HepG2 (cell line): Measurements from ENCODE around the gene ACTN1. TPM values are rescaled to one million over a fixed set of nuclear protein-coding genes. Genes with fewer than 3 reads are reported as not detected.

Source experiments
- ARHGAP35 ChIP-seq: sonication (generic); formaldehyde crosslinking; IDR thresholded peaks from 2 replicates; pipeline ENCODE4 v1.9.0; 2022; ENCODE audit warnings: mild to moderate bottlenecking, inconsistent platforms, moderate library complexity, missing genetic modification reagents, borderline replicate concordance
- CBX5 ChIP-seq: sonication (generic); formaldehyde crosslinking; IDR thresholded peaks from 2 replicates; pipeline ENCODE4 v1.4.0; 2020; ENCODE audit warnings: missing genetic modification reagents, borderline replicate concordance
- DNMT3B ChIP-seq: conservative IDR thresholded peaks from 2 replicates; pipeline ENCODE4 v1.6.1; 2016; ENCODE audit warnings: missing biosample characterization, control low read depth
- ISX ChIP-seq: sonication (generic); formaldehyde crosslinking; conservative IDR thresholded peaks from 2 replicates; pipeline ENCODE4 v1.5.0; 2020; ENCODE audit warnings: missing genetic modification reagents
- ZNF460 ChIP-seq: sonication (generic); formaldehyde crosslinking; IDR thresholded peaks from 2 replicates; pipeline ENCODE4 v1.5.1; 2020; ENCODE audit warnings: missing genetic modification reagents, mild to moderate bottlenecking, borderline replicate concordance
- ZNF598 ChIP-seq: sonication (generic); formaldehyde crosslinking; IDR thresholded peaks from 2 replicates; pipeline ENCODE4 v1.5.1; 2020; ENCODE audit warnings: mild to moderate bottlenecking, missing genetic modification reagents, borderline replicate concordance
- ZNF83 ChIP-seq: sonication (generic); formaldehyde crosslinking; IDR thresholded peaks from 2 replicates; pipeline ENCODE4 v1.4.0; 2020; ENCODE audit warnings: missing genetic modification reagents, mild to moderate bottlenecking, borderline replicate concordance
- polyA plus RNA-seq, 8 experiments: library from polyadenylated mRNA; depleted of rRNA in 3 of 8; stranded (reverse) in 7 of 8; unstranded in 1 of 8; fragments of >200 nt; fragmentation: Illumina TruSeq in 4 of 8; extraction: Trizol in 4 of 8; gene quantifications; 2 replicates each; pipeline versions ENCODE4 v1.2.1 to v1.2.3, GENCODE V29; 2011 to 2016; ENCODE audit warnings: low read depth in 4 of 8, missing spikeins in 1 of 8, mixed read lengths in 1 of 8; ENCODE audit not compliant: insufficient read depth in 1 of 8
- total RNA-seq, 5 experiments: library from RNA; depleted of rRNA; stranded (reverse); fragments of >200 nt; fragmentation: Illumina TruSeq; extraction: Trizol; gene quantifications; 2 replicates each; pipeline ENCODE4 v1.2.3, GENCODE V29; 2016; ENCODE audit warnings: low read depth in 1 of 5
- TF ChIP-seq, protein P1 (sequence below): sonication (generic); formaldehyde crosslinking; conservative IDR thresholded peaks from 2 replicates; pipeline ENCODE4 v1.4.0; 2020; ENCODE audit warnings: missing genetic modification reagents
- TF ChIP-seq, protein P2 (sequence below): sonication (generic); formaldehyde crosslinking; IDR thresholded peaks from 2 replicates; pipeline ENCODE4 v1.4.0; 2020; ENCODE audit warnings: missing genetic modification reagents
- TF ChIP-seq, protein P3 (sequence below): sonication (generic); formaldehyde crosslinking; IDR thresholded peaks from 2 replicates; pipeline ENCODE4 v1.5.0; 2020; ENCODE audit warnings: missing genetic modification reagents
- TF ChIP-seq, protein P4 (sequence below), 2 experiments: IDR thresholded peaks; 2 replicates each; pipeline ENCODE4 v1.6.1; 2011 to 2012; ENCODE audit warnings: low read length in 2 of 2, borderline replicate concordance in 1 of 2, low read depth in 1 of 2, mild to moderate bottlenecking in 1 of 2, moderate library complexity in 1 of 2
- TF ChIP-seq, protein P5 (sequence below): sonication (generic); formaldehyde crosslinking; IDR thresholded peaks from 2 replicates; pipeline ENCODE4 v1.9.0; 2021; ENCODE audit warnings: mild to moderate bottlenecking, missing genetic modification reagents

Gene ACTN1
- total and polyA plus RNA-seq, 2 of the 13 experiments (the other 11 are each of a cell fraction or from before 2014, with no cell fraction given): 58.6 to 162 TPM

DNA sequence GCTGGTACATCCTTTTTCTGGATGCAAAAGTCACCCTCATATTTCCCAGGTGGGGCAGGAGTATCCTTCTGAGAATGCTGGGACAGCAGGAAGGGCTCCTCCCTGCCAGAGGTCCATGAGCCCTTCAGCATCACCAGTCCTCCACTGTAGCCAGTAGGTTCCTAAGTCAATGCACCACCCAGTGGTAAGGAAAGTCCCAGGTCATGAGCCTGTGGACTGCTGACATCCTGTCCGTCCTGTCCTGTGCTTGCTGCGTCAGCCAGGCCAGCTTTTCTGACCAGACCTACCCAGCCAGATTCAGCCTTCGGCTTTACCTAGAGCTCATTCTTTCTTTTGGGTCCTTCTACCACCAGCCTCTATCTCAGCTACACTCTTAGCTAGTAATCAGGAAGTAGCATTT, 23.0 kb upstream of the ACTN1 start (continued):
- TF ChIP-seq ZNF598: no peak
- no peak for TF ChIP-seq DNMT3B (CRISPR knock-in tag)
- TF ChIP-seq ZNF83 (CRISPR knock-in tag): no peak
- TF ChIP-seq, protein P1, sequence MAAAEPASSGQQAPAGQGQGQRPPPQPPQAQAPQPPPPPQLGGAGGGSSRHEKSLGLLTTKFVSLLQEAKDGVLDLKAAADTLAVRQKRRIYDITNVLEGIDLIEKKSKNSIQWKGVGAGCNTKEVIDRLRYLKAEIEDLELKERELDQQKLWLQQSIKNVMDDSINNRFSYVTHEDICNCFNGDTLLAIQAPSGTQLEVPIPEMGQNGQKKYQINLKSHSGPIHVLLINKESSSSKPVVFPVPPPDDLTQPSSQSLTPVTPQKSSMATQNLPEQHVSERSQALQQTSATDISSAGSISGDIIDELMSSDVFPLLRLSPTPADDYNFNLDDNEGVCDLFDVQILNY: no peak
- peak; percentile 40; the same call in 1 of the 2 replicates for TF ChIP-seq CBX5
- TF ChIP-seq, protein P2, sequence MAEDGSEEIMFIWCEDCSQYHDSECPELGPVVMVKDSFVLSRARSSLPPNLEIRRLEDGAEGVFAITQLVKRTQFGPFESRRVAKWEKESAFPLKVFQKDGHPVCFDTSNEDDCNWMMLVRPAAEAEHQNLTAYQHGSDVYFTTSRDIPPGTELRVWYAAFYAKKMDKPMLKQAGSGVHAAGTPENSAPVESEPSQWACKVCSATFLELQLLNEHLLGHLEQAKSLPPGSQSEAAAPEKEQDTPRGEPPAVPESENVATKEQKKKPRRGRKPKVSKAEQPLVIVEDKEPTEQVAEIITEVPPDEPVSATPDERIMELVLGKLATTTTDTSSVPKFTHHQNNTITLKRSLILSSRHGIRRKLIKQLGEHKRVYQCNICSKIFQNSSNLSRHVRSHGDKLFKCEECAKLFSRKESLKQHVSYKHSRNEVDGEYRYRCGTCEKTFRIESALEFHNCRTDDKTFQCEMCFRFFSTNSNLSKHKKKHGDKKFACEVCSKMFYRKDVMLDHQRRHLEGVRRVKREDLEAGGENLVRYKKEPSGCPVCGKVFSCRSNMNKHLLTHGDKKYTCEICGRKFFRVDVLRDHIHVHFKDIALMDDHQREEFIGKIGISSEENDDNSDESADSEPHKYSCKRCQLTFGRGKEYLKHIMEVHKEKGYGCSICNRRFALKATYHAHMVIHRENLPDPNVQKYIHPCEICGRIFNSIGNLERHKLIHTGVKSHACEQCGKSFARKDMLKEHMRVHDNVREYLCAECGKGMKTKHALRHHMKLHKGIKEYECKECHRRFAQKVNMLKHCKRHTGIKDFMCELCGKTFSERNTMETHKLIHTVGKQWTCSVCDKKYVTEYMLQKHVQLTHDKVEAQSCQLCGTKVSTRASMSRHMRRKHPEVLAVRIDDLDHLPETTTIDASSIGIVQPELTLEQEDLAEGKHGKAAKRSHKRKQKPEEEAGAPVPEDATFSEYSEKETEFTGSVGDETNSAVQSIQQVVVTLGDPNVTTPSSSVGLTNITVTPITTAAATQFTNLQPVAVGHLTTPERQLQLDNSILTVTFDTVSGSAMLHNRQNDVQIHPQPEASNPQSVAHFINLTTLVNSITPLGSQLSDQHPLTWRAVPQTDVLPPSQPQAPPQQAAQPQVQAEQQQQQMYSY (CRISPR knock-in tag): no peak
- TF ChIP-seq ZNF460 (CRISPR knock-in tag): no peak
- TF ChIP-seq ISX (CRISPR knock-in tag): no peak
- TF ChIP-seq, protein P3, sequence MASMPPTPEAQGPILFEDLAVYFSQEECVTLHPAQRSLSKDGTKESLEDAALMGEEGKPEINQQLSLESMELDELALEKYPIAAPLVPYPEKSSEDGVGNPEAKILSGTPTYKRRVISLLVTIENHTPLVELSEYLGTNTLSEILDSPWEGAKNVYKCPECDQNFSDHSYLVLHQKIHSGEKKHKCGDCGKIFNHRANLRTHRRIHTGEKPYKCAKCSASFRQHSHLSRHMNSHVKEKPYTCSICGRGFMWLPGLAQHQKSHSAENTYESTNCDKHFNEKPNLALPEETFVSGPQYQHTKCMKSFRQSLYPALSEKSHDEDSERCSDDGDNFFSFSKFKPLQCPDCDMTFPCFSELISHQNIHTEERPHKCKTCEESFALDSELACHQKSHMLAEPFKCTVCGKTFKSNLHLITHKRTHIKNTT: no peak
- TF ChIP-seq, protein P4, sequence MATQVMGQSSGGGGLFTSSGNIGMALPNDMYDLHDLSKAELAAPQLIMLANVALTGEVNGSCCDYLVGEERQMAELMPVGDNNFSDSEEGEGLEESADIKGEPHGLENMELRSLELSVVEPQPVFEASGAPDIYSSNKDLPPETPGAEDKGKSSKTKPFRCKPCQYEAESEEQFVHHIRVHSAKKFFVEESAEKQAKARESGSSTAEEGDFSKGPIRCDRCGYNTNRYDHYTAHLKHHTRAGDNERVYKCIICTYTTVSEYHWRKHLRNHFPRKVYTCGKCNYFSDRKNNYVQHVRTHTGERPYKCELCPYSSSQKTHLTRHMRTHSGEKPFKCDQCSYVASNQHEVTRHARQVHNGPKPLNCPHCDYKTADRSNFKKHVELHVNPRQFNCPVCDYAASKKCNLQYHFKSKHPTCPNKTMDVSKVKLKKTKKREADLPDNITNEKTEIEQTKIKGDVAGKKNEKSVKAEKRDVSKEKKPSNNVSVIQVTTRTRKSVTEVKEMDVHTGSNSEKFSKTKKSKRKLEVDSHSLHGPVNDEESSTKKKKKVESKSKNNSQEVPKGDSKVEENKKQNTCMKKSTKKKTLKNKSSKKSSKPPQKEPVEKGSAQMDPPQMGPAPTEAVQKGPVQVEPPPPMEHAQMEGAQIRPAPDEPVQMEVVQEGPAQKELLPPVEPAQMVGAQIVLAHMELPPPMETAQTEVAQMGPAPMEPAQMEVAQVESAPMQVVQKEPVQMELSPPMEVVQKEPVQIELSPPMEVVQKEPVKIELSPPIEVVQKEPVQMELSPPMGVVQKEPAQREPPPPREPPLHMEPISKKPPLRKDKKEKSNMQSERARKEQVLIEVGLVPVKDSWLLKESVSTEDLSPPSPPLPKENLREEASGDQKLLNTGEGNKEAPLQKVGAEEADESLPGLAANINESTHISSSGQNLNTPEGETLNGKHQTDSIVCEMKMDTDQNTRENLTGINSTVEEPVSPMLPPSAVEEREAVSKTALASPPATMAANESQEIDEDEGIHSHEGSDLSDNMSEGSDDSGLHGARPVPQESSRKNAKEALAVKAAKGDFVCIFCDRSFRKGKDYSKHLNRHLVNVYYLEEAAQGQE (IDR thresholded peaks at IDR 0.05; ENCODE audit: borderline replicate concordance in 1 of 2, low read depth in 1 of 2, low read length in 2 of 2): no peak
- TF ChIP-seq, protein P5, sequence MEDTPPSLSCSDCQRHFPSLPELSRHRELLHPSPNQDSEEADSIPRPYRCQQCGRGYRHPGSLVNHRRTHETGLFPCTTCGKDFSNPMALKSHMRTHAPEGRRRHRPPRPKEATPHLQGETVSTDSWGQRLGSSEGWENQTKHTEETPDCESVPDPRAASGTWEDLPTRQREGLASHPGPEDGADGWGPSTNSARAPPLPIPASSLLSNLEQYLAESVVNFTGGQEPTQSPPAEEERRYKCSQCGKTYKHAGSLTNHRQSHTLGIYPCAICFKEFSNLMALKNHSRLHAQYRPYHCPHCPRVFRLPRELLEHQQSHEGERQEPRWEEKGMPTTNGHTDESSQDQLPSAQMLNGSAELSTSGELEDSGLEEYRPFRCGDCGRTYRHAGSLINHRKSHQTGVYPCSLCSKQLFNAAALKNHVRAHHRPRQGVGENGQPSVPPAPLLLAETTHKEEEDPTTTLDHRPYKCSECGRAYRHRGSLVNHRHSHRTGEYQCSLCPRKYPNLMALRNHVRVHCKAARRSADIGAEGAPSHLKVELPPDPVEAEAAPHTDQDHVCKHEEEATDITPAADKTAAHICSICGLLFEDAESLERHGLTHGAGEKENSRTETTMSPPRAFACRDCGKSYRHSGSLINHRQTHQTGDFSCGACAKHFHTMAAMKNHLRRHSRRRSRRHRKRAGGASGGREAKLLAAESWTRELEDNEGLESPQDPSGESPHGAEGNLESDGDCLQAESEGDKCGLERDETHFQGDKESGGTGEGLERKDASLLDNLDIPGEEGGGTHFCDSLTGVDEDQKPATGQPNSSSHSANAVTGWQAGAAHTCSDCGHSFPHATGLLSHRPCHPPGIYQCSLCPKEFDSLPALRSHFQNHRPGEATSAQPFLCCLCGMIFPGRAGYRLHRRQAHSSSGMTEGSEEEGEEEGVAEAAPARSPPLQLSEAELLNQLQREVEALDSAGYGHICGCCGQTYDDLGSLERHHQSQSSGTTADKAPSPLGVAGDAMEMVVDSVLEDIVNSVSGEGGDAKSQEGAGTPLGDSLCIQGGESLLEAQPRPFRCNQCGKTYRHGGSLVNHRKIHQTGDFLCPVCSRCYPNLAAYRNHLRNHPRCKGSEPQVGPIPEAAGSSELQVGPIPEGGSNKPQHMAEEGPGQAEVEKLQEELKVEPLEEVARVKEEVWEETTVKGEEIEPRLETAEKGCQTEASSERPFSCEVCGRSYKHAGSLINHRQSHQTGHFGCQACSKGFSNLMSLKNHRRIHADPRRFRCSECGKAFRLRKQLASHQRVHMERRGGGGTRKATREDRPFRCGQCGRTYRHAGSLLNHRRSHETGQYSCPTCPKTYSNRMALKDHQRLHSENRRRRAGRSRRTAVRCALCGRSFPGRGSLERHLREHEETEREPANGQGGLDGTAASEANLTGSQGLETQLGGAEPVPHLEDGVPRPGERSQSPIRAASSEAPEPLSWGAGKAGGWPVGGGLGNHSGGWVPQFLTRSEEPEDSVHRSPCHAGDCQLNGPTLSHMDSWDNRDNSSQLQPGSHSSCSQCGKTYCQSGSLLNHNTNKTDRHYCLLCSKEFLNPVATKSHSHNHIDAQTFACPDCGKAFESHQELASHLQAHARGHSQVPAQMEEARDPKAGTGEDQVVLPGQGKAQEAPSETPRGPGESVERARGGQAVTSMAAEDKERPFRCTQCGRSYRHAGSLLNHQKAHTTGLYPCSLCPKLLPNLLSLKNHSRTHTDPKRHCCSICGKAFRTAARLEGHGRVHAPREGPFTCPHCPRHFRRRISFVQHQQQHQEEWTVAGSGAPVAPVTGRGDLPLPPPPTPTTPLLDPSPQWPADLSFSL (CRISPR knock-in tag): no peak
- no peak for TF ChIP-seq ARHGAP35 (CRISPR knock-in tag)
